ENCODE measurements around the gene KCNMB4.
"Not testable (repeated sequence)": the region's sequence is repeated elsewhere in the genome, so short reads cannot be mapped to it uniquely, and the experiment has no call there.

KCNMB4 gene

GRCh38 chr12:70367258-70368141, 1.4 kb downstream of the KCNMB4 start:
- peak overlapping the region; percentile 94 for H3K4me3 ChIP-seq (ENCODE audit: low read depth, low read length)

- no peak overlapping the region for H3K4me3 ChIP-seq (ENCODE audit: low read depth, low read length)
Observed at GRCh38 chr12:70372881-70373280, 6.8 kb downstream of the KCNMB4 start.

- H3K4me3 ChIP-seq (ENCODE audit: low read depth, low read length) = no peak overlapping the region
Observed at GRCh38 chr12:70379846-70380245, 13.8 kb downstream of the KCNMB4 start.

- H3K4me3 ChIP-seq (ENCODE audit: low read depth, low read length) = no peak overlapping the region
Observed at GRCh38 chr12:70383484-70383883, 17.4 kb downstream of the KCNMB4 start.

GRCh38 chr12:70383886-70384285, 17.8 kb downstream of the KCNMB4 start:
- no peak overlapping the region for H3K4me3 ChIP-seq (ENCODE audit: low read depth, low read length)

- H3K4me3 ChIP-seq (ENCODE audit: low read depth, low read length) = no peak overlapping the region
Observed at GRCh38 chr12:70386771-70387170, 20.7 kb downstream of the KCNMB4 start.

GRCh38 chr12:70389678-70390077, 23.6 kb downstream of the KCNMB4 start:
- H3K4me3 ChIP-seq (ENCODE audit: low read depth, low read length) = no peak overlapping the region

- not testable (repeated sequence) for H3K4me3 ChIP-seq (ENCODE audit: low read depth, low read length)
Observed at GRCh38 chr12:70392631-70393030, 26.5 kb downstream of the KCNMB4 start.

GRCh38 chr12:70393787-70394499, 27.9 kb downstream of the KCNMB4 start:
- H3K4me3 ChIP-seq (ENCODE audit: low read depth, low read length) = no peak overlapping the region

GRCh38 chr12:70398002-70398401, 31.9 kb downstream of the KCNMB4 start:
- no peak overlapping the region for H3K4me3 ChIP-seq (ENCODE audit: low read depth, low read length)

GRCh38 chr12:70398862-70399261, 32.8 kb downstream of the KCNMB4 start:
- H3K4me3 ChIP-seq (ENCODE audit: low read depth, low read length) = no peak overlapping the region

GRCh38 chr12:70399311-70399710, 33.2 kb downstream of the KCNMB4 start:
- H3K4me3 ChIP-seq (ENCODE audit: low read depth, low read length) = no peak overlapping the region

GRCh38 chr12:70400124-70400523, 34.0 kb downstream of the KCNMB4 start:
- no peak overlapping the region for H3K4me3 ChIP-seq (ENCODE audit: low read depth, low read length)

GRCh38 chr12:70402597-70402996, 36.5 kb downstream of the KCNMB4 start:
- no peak overlapping the region for H3K4me3 ChIP-seq (ENCODE audit: low read depth, low read length)

GRCh38 chr12:70403826-70404225, 37.7 kb downstream of the KCNMB4 start:
- no peak overlapping the region for H3K4me3 ChIP-seq (ENCODE audit: low read depth, low read length)

- H3K4me3 ChIP-seq (ENCODE audit: low read depth, low read length) = no peak overlapping the region
Observed at GRCh38 chr12:70408004-70408790, 42.1 kb downstream of the KCNMB4 start.

- H3K4me3 ChIP-seq (ENCODE audit: low read depth, low read length) = no peak overlapping the region
Observed at GRCh38 chr12:70415987-70416386, 49.9 kb downstream of the KCNMB4 start.

- H3K4me3 ChIP-seq (ENCODE audit: low read depth, low read length) = no peak overlapping the region
Observed at GRCh38 chr12:70417121-70417520, 51.0 kb downstream of the KCNMB4 start.

- H3K4me3 ChIP-seq (ENCODE audit: low read depth, low read length) = no peak overlapping the region
Observed at GRCh38 chr12:70418101-70418500, 52.0 kb downstream of the KCNMB4 start.

GRCh38 chr12:70422631-70423030, 56.5 kb downstream of the KCNMB4 start:
- H3K4me3 ChIP-seq (ENCODE audit: low read depth, low read length) = no peak overlapping the region

- no peak overlapping the region for H3K4me3 ChIP-seq (ENCODE audit: low read depth, low read length)
Observed at GRCh38 chr12:70426620-70427019, 60.5 kb downstream of the KCNMB4 start.
